ENCODE data around the gene SMIM44.

- TF ChIP-seq CTCF (conservative IDR thresholded peaks at IDR 0.05 in 1 of 2, IDR thresholded peaks at IDR 0.05 in 1 of 2; ENCODE audit: low read depth in 1 of 2, low read length in 2 of 2), result no peak
- TF ChIP-seq EZH2 (IDR thresholded peaks at IDR 0.05; ENCODE audit: low read length, missing control alignments), result no peak
Observed at GRCh38 chr19:3533033-3533432, 49.8 kb upstream of the SMIM44 start.
